PC-3 (cell line): ENCODE measurements around the gene SYT13. TPM values are rescaled to one million over a fixed set of nuclear protein-coding genes. Genes with fewer than 3 reads are reported as not detected.

Experiments used
- ATAC-seq: fragments of 200-7000 bp; cut with Tn5 transposase; 2 replicates; pipeline ENCODE4 v1.9.1; 2020; ENCODE audit warnings: mild to moderate bottlenecking, moderate library complexity
- BruUV-seq: library from RNA; stranded (reverse); fragments of 400-500 nt; replicated peaks from 2 replicates; lab custom pipeline; 2021; lab: Mats Ljungman, UMichigan
- CTCF ChIA-PET: fragments of 300-600 bp; sonication (Branson Sonifier 250); formaldehyde crosslinking; loops from one replicate; lab custom pipeline; 2022; ENCODE audit warnings: antibody characterized with exemption; lab: Charles Lee
- POLR2A ChIA-PET: fragments of 300-600 bp; sonication (Branson Sonifier 250); formaldehyde crosslinking; loops from one replicate; lab custom pipeline; 2022; ENCODE audit warnings: antibody characterized with exemption; ENCODE audit not compliant: unreplicated experiment; lab: Charles Lee
- DNase-seq: peaks from one replicate; pipeline ENCODE4 v3.0.0-alpha.2; 2015
- H2AFZ ChIP-seq: fragments of 300-600 bp; sonication (generic); 2 replicates; pipeline ENCODE4 v1.6.0; 2016; ENCODE audit warnings: antibody characterized with exemption, low read length
- H3F3A ChIP-seq: fragments of 300-600 bp; sonication (generic); one replicate; pipeline ENCODE4 v1.6.0; 2017; ENCODE audit warnings: antibody characterized with exemption, low read length, control low read depth, mild to moderate bottlenecking; ENCODE audit not compliant: unreplicated experiment
- H3K27ac ChIP-seq: fragments of 300-600 bp; sonication (generic); 2 replicates; pipeline ENCODE4 v1.5.1; 2016; ENCODE audit warnings: mild to moderate bottlenecking, low read length
- H3K27me3 ChIP-seq: fragments of 300-600 bp; sonication (generic); 2 replicates; pipeline ENCODE4 v1.6.1; 2016; ENCODE audit warnings: low read length, mixed read lengths
- H3K36me3 ChIP-seq: fragments of 300-600 bp; sonication (generic); 2 replicates; pipeline ENCODE4 v1.6.1; 2016; ENCODE audit warnings: low read depth, mixed run types, low read length, mixed read lengths
- H3K4me1 ChIP-seq: fragments of 300-600 bp; sonication (generic); 2 replicates; pipeline ENCODE4 v1.5.1; 2016; ENCODE audit warnings: low read length; ENCODE audit not compliant: insufficient read depth
- H3K4me2 ChIP-seq: fragments of 300-600 bp; sonication (generic); 2 replicates; pipeline ENCODE4 v1.6.0; 2016; ENCODE audit warnings: low read length
- H3K4me3 ChIP-seq: fragments of 300-600 bp; sonication (generic); 2 replicates; pipeline ENCODE4 v1.5.1; 2016; ENCODE audit warnings: mild to moderate bottlenecking, low read length, mixed read lengths
- H3K79me2 ChIP-seq: fragments of 300-600 bp; sonication (generic); 2 replicates; pipeline ENCODE4 v1.6.1; 2017; ENCODE audit warnings: low read length, mixed read lengths
- H3K9ac ChIP-seq: fragments of 300-600 bp; sonication (generic); 2 replicates; pipeline ENCODE4 v1.6.0; 2016; ENCODE audit warnings: mild to moderate bottlenecking, low read length
- H3K9me2 ChIP-seq: fragments of 300-600 bp; sonication (generic); replicated peaks from 2 replicates; pipeline ENCODE4 v1.6.1; 2016; ENCODE audit warnings: mixed run types, low read length, mixed read lengths
- H3K9me3 ChIP-seq: fragments of 300-600 bp; sonication (generic); 2 replicates; pipeline ENCODE4 v1.6.1; 2016; ENCODE audit warnings: low read length, mixed read lengths
- H4K20me1 ChIP-seq: fragments of 300-600 bp; sonication (generic); 2 replicates; pipeline ENCODE4 v1.6.1; 2016; ENCODE audit warnings: low read length, mixed read lengths
- EZH2 ChIP-seq: fragments of 300-600 bp; sonication (generic); IDR thresholded peaks from one replicate; pipeline ENCODE4 v1.6.1; 2017; ENCODE audit warnings: antibody characterized with exemption, mild to moderate bottlenecking, low read length; ENCODE audit not compliant: unreplicated experiment
- EZH2phosphoT487 ChIP-seq: fragments of 300-600 bp; sonication (generic); IDR thresholded peaks from 2 replicates; pipeline ENCODE4 v1.6.1; 2018; ENCODE audit warnings: mild to moderate bottlenecking, antibody characterized with exemption, low read length, borderline replicate concordance
- intact Hi-C: fragments of 100-400 bp; cut with micrococcal nuclease; formaldehyde crosslinking; loops from 2 replicates; pipeline ENCODE4 v1.9.0; 2023
- total RNA-seq: library from RNA; depleted of rRNA; stranded (reverse); fragments of >200 nt; gene quantifications from 2 replicates; pipeline ENCODE4 v1.2.3, GENCODE V29; 2014
- TF ChIP-seq, protein P1 (sequence below): fragments of 300-600 bp; sonication (generic); conservative IDR thresholded peaks from 2 replicates; pipeline ENCODE4 v1.5.1; 2017; ENCODE audit warnings: antibody characterized with exemption, low read depth, mild to moderate bottlenecking, low read length

The SYT13 gene
- total RNA-seq, 1 experiment from 2014 or later = not detected

DNA sequence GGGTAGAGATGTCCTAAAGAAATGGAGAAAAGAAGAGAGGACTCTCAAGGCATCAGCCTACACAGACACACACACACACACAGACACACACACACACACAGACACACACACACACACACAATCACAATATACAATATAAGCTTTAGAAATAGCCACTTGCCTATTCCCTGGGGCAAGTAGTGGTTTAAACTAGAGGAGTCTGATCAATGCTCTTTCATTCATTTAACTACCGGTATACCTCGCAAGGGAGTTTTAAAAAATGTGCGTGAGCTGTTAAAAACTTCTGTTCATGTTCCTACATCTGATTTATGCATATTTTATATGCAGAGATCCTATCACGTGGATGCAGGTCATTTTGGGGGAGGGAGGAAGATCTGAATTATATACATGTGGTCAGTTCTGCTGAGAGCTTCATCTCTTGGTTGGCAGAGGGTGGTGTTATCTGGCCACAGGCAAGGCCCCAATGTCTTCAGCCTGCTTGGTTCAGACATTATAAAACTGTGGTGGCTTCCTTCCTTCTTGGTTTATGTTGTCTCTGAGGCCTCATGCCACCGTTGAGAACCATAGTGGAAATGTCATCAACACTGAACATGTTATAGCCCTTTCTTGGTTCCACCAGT lies 56.6 kb downstream of the SYT13 start:
- H3K4me2 ChIP-seq = no peak overlapping the region
- BruUV-seq = no TSS peak
- H3K9me2 ChIP-seq = no peaks in the 10 kb centered on the region
- H4K20me1 ChIP-seq = no peaks in the 10 kb centered on the region
- H3K27me3 ChIP-seq = no peaks in the 10 kb centered on the region
- CTCF ChIA-PET = no interaction called here
- DNase-seq (no peak), ATAC-seq (no peak)
- H3K4me3 ChIP-seq = no peak overlapping the region
- H3K27ac ChIP-seq = no peak overlapping the region
- H3K79me2 ChIP-seq = no peaks in the 10 kb centered on the region
- POLR2A ChIA-PET = no interaction called here
- TF ChIP-seq, protein P1, sequence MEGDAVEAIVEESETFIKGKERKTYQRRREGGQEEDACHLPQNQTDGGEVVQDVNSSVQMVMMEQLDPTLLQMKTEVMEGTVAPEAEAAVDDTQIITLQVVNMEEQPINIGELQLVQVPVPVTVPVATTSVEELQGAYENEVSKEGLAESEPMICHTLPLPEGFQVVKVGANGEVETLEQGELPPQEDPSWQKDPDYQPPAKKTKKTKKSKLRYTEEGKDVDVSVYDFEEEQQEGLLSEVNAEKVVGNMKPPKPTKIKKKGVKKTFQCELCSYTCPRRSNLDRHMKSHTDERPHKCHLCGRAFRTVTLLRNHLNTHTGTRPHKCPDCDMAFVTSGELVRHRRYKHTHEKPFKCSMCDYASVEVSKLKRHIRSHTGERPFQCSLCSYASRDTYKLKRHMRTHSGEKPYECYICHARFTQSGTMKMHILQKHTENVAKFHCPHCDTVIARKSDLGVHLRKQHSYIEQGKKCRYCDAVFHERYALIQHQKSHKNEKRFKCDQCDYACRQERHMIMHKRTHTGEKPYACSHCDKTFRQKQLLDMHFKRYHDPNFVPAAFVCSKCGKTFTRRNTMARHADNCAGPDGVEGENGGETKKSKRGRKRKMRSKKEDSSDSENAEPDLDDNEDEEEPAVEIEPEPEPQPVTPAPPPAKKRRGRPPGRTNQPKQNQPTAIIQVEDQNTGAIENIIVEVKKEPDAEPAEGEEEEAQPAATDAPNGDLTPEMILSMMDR = no peak
- TF ChIP-seq EZH2phosphoT487 = no peak
- TF ChIP-seq EZH2 = no peak
- H3K4me1 ChIP-seq = peaks cover 9% of the 10 kb centered on the region; the same call in 1 of the 2 replicates
- intact Hi-C loops = no loop called here
- H2AFZ ChIP-seq = no peak overlapping the region
- H3K9ac ChIP-seq = no peak overlapping the region
- H3K36me3 ChIP-seq = no peaks in the 10 kb centered on the region
- no peaks in the 10 kb centered on the region for H3K9me3 ChIP-seq
- H3F3A ChIP-seq = no peaks in the 10 kb centered on the region

DNA sequence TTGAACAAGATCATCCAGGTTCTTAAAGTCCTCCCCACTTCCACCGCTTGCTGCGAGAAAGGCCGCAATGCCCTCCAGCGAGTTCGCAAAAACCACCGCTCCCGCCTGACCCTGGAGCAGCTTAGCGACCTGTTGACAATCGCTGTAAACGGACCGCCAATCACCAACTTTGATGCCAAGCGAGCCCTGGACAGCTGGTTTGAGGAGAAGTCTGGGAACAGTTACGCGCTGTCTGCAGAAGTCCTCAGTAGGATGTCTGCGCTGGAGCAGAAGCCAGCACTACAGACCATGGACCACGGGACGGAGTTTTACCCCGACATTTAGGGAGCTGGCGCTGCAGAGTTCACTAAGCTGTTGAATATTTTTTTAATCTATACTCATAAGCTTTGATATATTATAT lies 58.3 kb downstream of the SYT13 start:
- H3K4me2 ChIP-seq = no peak overlapping the region
- CTCF ChIA-PET = interaction anchor here (0.6 kb wide), 1 partner anchor 63 kb away, joined by 3 read pairs; no protein-coding TSS in a partner anchor

More for the DNA sequence above, 58.3 kb downstream of the SYT13 start:
- Histone ChIP-seq H3K27me3 (no peaks in the 10 kb centered on the region), H3K27ac (no peak overlapping the region), H3K4me3 (no peak overlapping the region), H3K9ac (no peak overlapping the region), H3K4me1 (peaks cover 9% of the 10 kb centered on the region; the same call in 1 of the 2 replicates), H2AFZ (no peak overlapping the region), H4K20me1 (no peaks in the 10 kb centered on the region), H3K79me2 (no peaks in the 10 kb centered on the region), H3F3A (no peaks in the 10 kb centered on the region), H3K36me3 (no peaks in the 10 kb centered on the region), H3K9me2 (no peaks in the 10 kb centered on the region), H3K9me3 (no peaks in the 10 kb centered on the region)
- no TSS peak for BruUV-seq
- no peak for TF ChIP-seq EZH2phosphoT487
- TF ChIP-seq EZH2 = no peak
- TF ChIP-seq, protein P1 = no peak
- POLR2A ChIA-PET = no interaction called here
- intact Hi-C loops = no loop called here
- DNase-seq (no peak), ATAC-seq (no peak)
